HG02571 (cell line): ENCODE data around the gene CLCF1.

ENCODE experiments used
- ATAC-seq: cut with Tn5 transposase; IDR thresholded peaks from one replicate; pipeline ENCODE4 v1.9.1; 2021; ENCODE audit warnings: mild to moderate bottlenecking, moderate library complexity; ENCODE audit not compliant: unreplicated experiment

Gene CLCF1

GRCh38 chr11:67376063-67376820 is 2.8 kb upstream of the CLCF1 start:
- ATAC-seq, result no peak

DNA sequence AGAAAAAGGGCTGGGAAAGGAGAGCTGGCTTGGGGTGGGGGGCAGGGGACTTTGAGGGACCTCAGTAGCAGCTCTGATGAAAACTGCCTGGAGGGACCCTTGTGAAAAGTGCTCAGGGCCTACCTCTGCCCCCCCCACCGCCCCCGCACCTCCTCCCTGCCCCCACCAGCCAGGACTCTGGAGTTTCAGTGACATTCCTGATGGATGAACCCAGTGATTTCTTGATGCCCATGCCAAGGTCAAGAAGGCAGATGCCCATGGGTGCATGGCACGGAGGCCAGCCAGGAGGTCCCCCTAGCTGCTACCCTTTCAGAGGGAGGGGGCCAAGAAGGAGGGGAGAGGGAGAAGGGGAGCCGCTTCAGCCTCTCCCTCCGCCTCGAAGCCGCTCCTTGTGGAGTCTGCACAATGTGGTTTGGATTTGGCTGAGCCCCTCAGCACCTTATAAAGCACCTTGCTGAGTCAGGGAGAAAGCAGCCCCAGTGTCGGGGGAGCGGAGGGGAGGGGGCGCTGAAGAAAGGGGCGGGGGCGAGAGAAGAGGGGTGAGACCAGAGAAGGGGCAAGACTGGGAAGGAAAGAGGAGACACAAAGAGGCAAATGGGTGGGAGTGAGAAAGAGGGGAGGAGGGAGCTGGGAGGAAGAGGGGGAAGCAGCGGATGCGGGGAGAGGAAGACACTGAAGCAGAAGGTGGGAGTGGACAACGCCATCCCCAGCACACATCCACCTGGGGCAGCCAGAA is 2.1 kb upstream of the CLCF1 start:
- no peak for ATAC-seq

GRCh38 chr11:67374571-67375281 is 1.3 kb upstream of the CLCF1 start:
- no peak for ATAC-seq

DNA sequence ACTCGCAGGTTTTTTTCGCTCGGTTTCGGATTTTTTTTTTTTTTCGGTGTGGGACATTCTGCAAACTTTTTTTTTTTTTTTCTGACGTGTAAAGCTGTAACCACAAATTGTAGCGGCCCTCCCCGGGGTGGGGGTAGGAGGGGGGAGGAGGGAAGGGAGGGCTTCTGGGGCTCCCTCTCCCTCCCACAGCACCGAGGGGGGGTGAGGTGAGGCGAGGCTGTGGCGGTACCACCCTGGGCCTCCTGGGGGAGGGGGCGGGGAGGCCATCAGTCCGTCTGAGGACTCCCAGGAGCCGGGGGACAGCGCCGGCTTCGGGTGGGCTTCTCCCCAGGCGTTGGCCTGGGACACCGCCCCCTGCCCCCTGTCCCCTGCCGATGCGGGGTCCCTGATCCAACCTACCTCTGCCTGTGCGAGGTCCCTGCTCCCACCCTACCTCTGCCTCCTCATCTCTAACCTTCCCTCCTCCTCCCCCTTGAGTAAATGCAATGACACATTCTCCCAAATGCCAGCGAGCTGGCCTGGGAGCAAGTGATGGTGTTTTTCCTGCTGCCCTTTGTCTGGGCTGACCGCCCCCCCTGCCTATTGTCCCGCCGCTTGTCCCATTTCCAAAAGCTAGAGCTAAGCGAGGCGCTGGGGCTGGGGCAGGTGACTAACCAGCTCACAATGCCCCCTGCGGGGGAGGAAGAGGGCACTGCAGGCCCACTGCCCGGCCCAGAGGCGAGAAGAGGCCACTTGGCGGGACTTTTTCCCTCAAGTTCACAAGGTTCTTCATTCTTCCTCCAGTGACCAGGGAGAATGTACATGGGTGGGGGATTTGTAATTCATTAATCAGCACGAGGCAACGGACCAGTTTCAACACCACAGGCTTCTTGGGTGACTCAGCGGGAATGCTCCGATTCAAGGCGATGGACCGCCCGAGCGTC is 511 bp upstream of the CLCF1 start:
- no peak for ATAC-seq

- ATAC-seq, result no peak
These were observed 941 bp downstream of the CLCF1 start for GRCh38 chr11:67372321-67372992.

DNA sequence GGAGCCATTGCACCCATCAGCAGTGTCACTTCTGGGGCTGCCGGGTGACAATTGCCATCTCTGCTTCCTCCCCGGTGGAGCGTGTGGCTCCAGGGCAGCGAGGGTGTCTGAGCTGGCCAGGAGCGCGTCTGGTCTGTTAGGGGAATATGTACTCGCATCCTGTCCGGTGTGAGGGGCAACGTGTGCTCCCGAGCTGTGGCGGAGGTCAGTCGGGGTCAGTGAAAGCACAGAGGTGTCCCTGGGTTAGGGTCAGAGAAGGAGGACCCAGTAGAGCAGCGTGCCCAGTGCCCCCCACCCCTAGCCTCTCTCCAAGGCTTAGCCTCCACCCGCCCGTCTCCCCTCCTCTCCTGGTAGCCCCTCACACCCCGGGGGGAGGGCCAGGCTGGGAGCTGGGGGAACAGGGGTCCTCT is 1.5 kb downstream of the CLCF1 start:
- no peak for ATAC-seq

- no peak for ATAC-seq
These were observed 2.0 kb downstream of the CLCF1 start for GRCh38 chr11:67371189-67371910.

- ATAC-seq, result no peak
These were observed 2.9 kb downstream of the CLCF1 start for GRCh38 chr11:67370351-67371076.

GRCh38 chr11:67369801-67370284 is 3.6 kb downstream of the CLCF1 start:
- no peak for ATAC-seq

DNA sequence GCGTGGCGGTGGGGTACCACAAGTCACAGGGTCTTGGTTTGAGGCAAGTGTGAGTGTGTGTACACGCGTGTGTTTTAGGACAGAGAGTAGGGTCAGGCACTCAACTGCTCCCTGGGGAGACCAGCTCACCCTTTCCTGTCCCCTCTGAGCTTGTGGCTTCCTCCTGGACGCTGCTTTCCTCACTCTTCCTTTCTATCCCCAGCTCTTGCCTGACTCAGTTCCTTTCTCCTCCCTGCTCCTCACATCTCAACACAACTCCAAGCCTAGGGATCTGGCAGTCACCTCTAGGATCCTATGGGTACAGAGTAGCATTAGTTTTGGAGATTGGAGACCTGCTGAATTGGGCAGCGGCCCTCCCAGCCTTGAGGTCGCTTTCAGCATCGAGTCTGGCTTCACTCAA is 4.1 kb downstream of the CLCF1 start:
- no peak for ATAC-seq

DNA sequence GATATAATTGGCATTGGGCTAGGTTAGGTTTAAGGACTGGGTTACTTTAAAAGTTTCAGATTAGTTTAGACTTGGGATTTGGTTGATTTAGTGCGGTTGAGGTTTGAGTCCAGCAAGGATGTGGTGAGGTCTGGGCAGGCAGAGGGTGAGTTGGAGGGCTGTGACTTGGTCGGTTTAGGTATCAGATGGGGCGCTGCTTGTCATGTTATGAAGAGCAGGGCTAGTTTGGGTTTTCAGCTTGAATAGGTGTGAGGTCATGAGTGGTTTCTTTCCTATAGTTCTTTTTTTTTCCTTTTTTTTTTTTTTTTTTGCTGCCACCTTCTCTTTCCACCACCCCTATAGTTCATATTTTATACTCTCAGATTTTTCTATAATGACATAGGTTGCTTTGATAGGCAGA is 4.8 kb downstream of the CLCF1 start:
- no peak for ATAC-seq

- ATAC-seq, result no peak
These were observed 5.6 kb downstream of the CLCF1 start for GRCh38 chr11:67367761-67368227.

- ATAC-seq, result no peak
These were observed 6.2 kb downstream of the CLCF1 start for GRCh38 chr11:67366961-67367760.

GRCh38 chr11:67366546-67366945 is 6.9 kb downstream of the CLCF1 start:
- no peak for ATAC-seq

GRCh38 chr11:67365736-67366444 is 7.5 kb downstream of the CLCF1 start:
- ATAC-seq, result no peak

GRCh38 chr11:67364783-67365722 is 8.3 kb downstream of the CLCF1 start:
- no peak for ATAC-seq
